ENCODE results near the gene COX19. TPM values are rescaled to one million over a fixed set of nuclear protein-coding genes. Genes with fewer than 3 reads are reported as not detected.

The COX19 gene
- total RNA-seq, 1 experiment from 2014 or later: 12.3 TPM

DNA sequence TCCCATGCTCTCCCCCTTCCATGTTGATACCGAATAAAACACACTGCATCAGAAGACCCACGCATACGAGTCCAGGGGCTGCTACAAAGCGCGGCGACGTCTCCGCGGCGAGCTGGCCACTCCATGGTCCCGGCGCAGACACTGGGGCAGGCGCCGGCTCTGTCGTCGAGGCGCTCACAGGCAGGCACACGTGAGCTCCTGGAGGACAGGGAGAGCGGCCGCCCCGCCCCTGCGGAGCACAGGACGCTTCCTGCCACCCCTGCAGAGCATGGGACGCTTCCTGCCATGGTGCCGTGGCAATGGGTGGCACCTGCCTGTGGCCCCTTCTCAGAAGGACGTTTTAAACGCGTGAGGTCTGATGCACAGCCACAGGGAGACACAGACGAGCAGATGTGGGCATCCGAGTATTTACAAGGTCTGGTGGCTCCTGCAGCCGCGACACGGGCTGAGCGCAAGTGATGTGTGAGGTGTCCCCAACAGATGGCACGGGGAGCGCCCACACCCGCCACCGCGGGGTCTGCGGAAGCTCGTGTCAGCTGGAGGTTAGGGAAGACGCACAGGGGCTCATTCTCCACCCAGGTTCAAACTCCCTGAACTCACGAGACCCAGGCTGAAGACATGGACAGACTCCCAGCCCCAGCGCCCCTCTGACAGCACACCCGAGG is 47.6 kb upstream of the COX19 start:
- Histone ChIP-seq H4K91ac (ENCODE audit: insufficient read length, low read depth, low read length) (no peak overlapping the region), H3K4me2 (ENCODE audit: insufficient read depth, insufficient read length, low read length) (no peak overlapping the region)

More for the DNA sequence above, 47.6 kb upstream of the COX19 start:
- H2BK15ac ChIP-seq (ENCODE audit: low read depth, low read length): no peak overlapping the region
- peaks cover 4 to 37% (median 11%) of the 10 kb centered on the region in 3 experiments for H3K36me3 Mint-ChIP-seq (ENCODE audit: insufficient read depth in 1 of 3, low read depth in 3 of 3)
- no peak overlapping the region for H2AFZ ChIP-seq (ENCODE audit: low read length)
- TF ChIP-seq, protein P1, sequence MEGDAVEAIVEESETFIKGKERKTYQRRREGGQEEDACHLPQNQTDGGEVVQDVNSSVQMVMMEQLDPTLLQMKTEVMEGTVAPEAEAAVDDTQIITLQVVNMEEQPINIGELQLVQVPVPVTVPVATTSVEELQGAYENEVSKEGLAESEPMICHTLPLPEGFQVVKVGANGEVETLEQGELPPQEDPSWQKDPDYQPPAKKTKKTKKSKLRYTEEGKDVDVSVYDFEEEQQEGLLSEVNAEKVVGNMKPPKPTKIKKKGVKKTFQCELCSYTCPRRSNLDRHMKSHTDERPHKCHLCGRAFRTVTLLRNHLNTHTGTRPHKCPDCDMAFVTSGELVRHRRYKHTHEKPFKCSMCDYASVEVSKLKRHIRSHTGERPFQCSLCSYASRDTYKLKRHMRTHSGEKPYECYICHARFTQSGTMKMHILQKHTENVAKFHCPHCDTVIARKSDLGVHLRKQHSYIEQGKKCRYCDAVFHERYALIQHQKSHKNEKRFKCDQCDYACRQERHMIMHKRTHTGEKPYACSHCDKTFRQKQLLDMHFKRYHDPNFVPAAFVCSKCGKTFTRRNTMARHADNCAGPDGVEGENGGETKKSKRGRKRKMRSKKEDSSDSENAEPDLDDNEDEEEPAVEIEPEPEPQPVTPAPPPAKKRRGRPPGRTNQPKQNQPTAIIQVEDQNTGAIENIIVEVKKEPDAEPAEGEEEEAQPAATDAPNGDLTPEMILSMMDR (conservative IDR thresholded peaks at IDR 0.05): no peak
- WGBS (ENCODE audit: extremely low coverage, insufficient read length, low lambda C conversion rate): no CpG with 5 or more reads among the region's 45 CpGs
- peak overlapping the region in 2 of 3 experiments; percentile 41 to 49; a peak in 2 of 7 replicates for H3K27ac Mint-ChIP-seq
- H3K27me3 Mint-ChIP-seq (ENCODE audit: low read depth): peaks cover 2% of the 10 kb centered on the region; the same call in 1 of the 2 replicates
- no peak overlapping the region for H3K9ac ChIP-seq (ENCODE audit: extremely low read depth, insufficient read length, low read length)
- no peak overlapping the region for H3K4ac ChIP-seq (ENCODE audit: low read depth, low read length)
- H3K79me2 ChIP-seq (ENCODE audit: insufficient read depth, low read length): no peaks in the 10 kb centered on the region
- no peaks in the 10 kb centered on the region for H3K79me1 ChIP-seq (ENCODE audit: insufficient read depth, low read depth, low read length, poor library complexity, severe bottlenecking)
- H3K27me3 ChIP-seq (ENCODE audit: insufficient read depth, low read length): no peaks in the 10 kb centered on the region
- H3K14ac ChIP-seq (ENCODE audit: insufficient read depth, low read length): no peak overlapping the region
- H3K23me2 ChIP-seq (ENCODE audit: insufficient read length, low read depth, low read length, poor library complexity, severe bottlenecking): no peaks in the 10 kb centered on the region
- H3K4me3 Mint-ChIP-seq: no peak overlapping the region
- H2AK5ac ChIP-seq (ENCODE audit: insufficient read length, low read length): no peak overlapping the region
- H4K5ac ChIP-seq (ENCODE audit: insufficient read length, low read depth, low read length): no peak overlapping the region
- no peak overlapping the region for H2BK20ac ChIP-seq (ENCODE audit: low read depth, low read length, poor library complexity, severe bottlenecking)
- H2BK5ac ChIP-seq (ENCODE audit: insufficient read length, low read length): no peak overlapping the region
- H3K23ac ChIP-seq (ENCODE audit: insufficient read length, low read depth, low read length): no peak overlapping the region
- peaks cover 6 to 11% of the 10 kb centered on the region in 2 experiments for H3K4me1 Mint-ChIP-seq
- no peak overlapping the region for H2BK12ac ChIP-seq (ENCODE audit: insufficient read length, low read depth, low read length)
- H4K8ac ChIP-seq (replicated peaks; ENCODE audit: insufficient read length, low read depth, low read length): no peak overlapping the region
- no peak for DNase-seq
- H2BK120ac ChIP-seq (ENCODE audit: low read depth, low read length, poor library complexity, severe bottlenecking): no peak overlapping the region
- H3K18ac ChIP-seq (ENCODE audit: insufficient read length, low read depth, low read length): no peak overlapping the region
- H3K56ac ChIP-seq (ENCODE audit: insufficient read length, low read depth, low read length): no peak overlapping the region
- H3K9me3 Mint-ChIP-seq: no peaks in the 10 kb centered on the region
- no peaks in the 10 kb centered on the region for H3K4me1 ChIP-seq (ENCODE audit: insufficient read depth, low read length)
- no peak overlapping the region for H3K27ac ChIP-seq (ENCODE audit: insufficient read length, low read depth, low read length)
- H3T11ph ChIP-seq (ENCODE audit: low read length): no peak overlapping the region
- no peaks in the 10 kb centered on the region for H4K20me1 ChIP-seq (ENCODE audit: control insufficient read depth, insufficient read depth, insufficient read length)
- no peaks in the 10 kb centered on the region for H3K9me3 ChIP-seq (ENCODE audit: control insufficient read depth, low read depth, low read length)

Data from H9 (cell line).